ENCODE measurements around the gene IL22. TPM values are rescaled to one million over a fixed set of nuclear protein-coding genes. Genes with fewer than 3 reads are reported as not detected.

IL22 gene
- total RNA-seq, 1 experiment from 2014 or later = not detected

- no CpG with 5 or more reads among the region's 2 CpGs for WGBS (ENCODE audit: extremely low coverage, insufficient read length, low lambda C conversion rate)
- H3K27me3 Mint-ChIP-seq (ENCODE audit: low read depth) = no peaks in the 10 kb centered on the region
Measured at GRCh38 chr12:68229956-68230355, 23.4 kb downstream of the IL22 start.

More at GRCh38 chr12:68229956-68230355, 23.4 kb downstream of the IL22 start:
- H3K14ac ChIP-seq (ENCODE audit: insufficient read depth, low read length) = no peak overlapping the region
- no peak overlapping the region for H3K18ac ChIP-seq (ENCODE audit: insufficient read length, low read depth, low read length)
- H3K79me1 ChIP-seq (ENCODE audit: insufficient read depth, low read depth, low read length, poor library complexity, severe bottlenecking) = no peaks in the 10 kb centered on the region
- H3K4me3 Mint-ChIP-seq = no peak overlapping the region
- TF ChIP-seq CTCF (conservative IDR thresholded peaks at IDR 0.05) = no peak
- H3K36me3 Mint-ChIP-seq (ENCODE audit: insufficient read depth in 1 of 3, low read depth in 3 of 3) = no peaks in the 10 kb centered on the region
- H4K8ac ChIP-seq (replicated peaks; ENCODE audit: insufficient read length, low read depth, low read length) = no peak overlapping the region
- H2BK20ac ChIP-seq (ENCODE audit: low read depth, low read length, poor library complexity, severe bottlenecking) = no peak overlapping the region
- no peak for DNase-seq
- no peak overlapping the region for H2AK5ac ChIP-seq (ENCODE audit: insufficient read length, low read length)
- no peak overlapping the region for H4K5ac ChIP-seq (ENCODE audit: insufficient read length, low read depth, low read length)
- H4K20me1 ChIP-seq (ENCODE audit: control insufficient read depth, insufficient read depth, insufficient read length) = no peaks in the 10 kb centered on the region
- no peak overlapping the region for H3K4me2 ChIP-seq (ENCODE audit: insufficient read depth, insufficient read length, low read length)
- H3K27ac ChIP-seq (ENCODE audit: insufficient read length, low read depth, low read length) = no peak overlapping the region
- no peaks in the 10 kb centered on the region for H3K23me2 ChIP-seq (ENCODE audit: insufficient read length, low read depth, low read length, poor library complexity, severe bottlenecking)
- no peaks in the 10 kb centered on the region for H3K79me2 ChIP-seq (ENCODE audit: insufficient read depth, low read length)
- no peak overlapping the region for H3K23ac ChIP-seq (ENCODE audit: insufficient read length, low read depth, low read length)
- H2BK12ac ChIP-seq (ENCODE audit: insufficient read length, low read depth, low read length) = no peak overlapping the region
- H3K4ac ChIP-seq (ENCODE audit: low read depth, low read length) = no peak overlapping the region
- no peak overlapping the region for H4K91ac ChIP-seq (ENCODE audit: insufficient read length, low read depth, low read length)
- no peak overlapping the region for H3K27ac Mint-ChIP-seq
- H2AFZ ChIP-seq (ENCODE audit: low read length) = no peak overlapping the region
- no peaks in the 10 kb centered on the region for H3K9me3 Mint-ChIP-seq
- H3K27me3 ChIP-seq (ENCODE audit: insufficient read depth, low read length) = no peaks in the 10 kb centered on the region
- no peak overlapping the region for H2BK120ac ChIP-seq (ENCODE audit: low read depth, low read length, poor library complexity, severe bottlenecking)
- no peak overlapping the region for H3K9ac ChIP-seq (ENCODE audit: extremely low read depth, insufficient read length, low read length)
- H3K56ac ChIP-seq (ENCODE audit: insufficient read length, low read depth, low read length) = no peak overlapping the region
- H2BK5ac ChIP-seq (ENCODE audit: insufficient read length, low read length) = no peak overlapping the region
- no peak overlapping the region for H3T11ph ChIP-seq (ENCODE audit: low read length)
- H3K4me1 Mint-ChIP-seq = peaks cover 7% of the 10 kb centered on the region in 2 experiments; a peak in 3 of 4 replicates
- H3K9me3 ChIP-seq (ENCODE audit: control insufficient read depth, low read depth, low read length) = no peaks in the 10 kb centered on the region
- H3K4me1 ChIP-seq (ENCODE audit: insufficient read depth, low read length) = no peaks in the 10 kb centered on the region
- no peak overlapping the region for H2BK15ac ChIP-seq (ENCODE audit: low read depth, low read length)
